ENCODE results near the gene AP1G2. TPM values are rescaled to one million over a fixed set of nuclear protein-coding genes. Genes with fewer than 3 reads are reported as not detected.

AP1G2 gene
- total RNA-seq, 1 experiment from 2014 or later = 160 TPM

- no peak for TF ChIP-seq CTCF (IDR thresholded peaks at IDR 0.05; ENCODE audit: insufficient read depth in 1 of 2, low read depth in 1 of 2, low read length in 1 of 2, severe bottlenecking in 1 of 2, unreplicated experiment in 1 of 2)
- Mint-ChIP-seq H3K27ac (ENCODE audit: unreplicated experiment) (no peak overlapping the region), H3K4me3 (ENCODE audit: unreplicated experiment) (no peak overlapping the region), H3K4me1 (ENCODE audit: low read depth, unreplicated experiment) (no peaks in the 10 kb centered on the region), H3K9me3 (ENCODE audit: unreplicated experiment) (no peaks in the 10 kb centered on the region), H3K27me3 (ENCODE audit: insufficient read depth, unreplicated experiment) (no peaks in the 10 kb centered on the region), H3K36me3 (ENCODE audit: insufficient read depth, unreplicated experiment) (no peaks in the 10 kb centered on the region)
- Histone ChIP-seq H3K36me3 (ENCODE audit: control insufficient read depth, insufficient read depth, low read length) (no peaks in the 10 kb centered on the region), H3K9me3 (no peaks in the 10 kb centered on the region), H3K4me3 (ENCODE audit: low read depth, low read length) (no peak overlapping the region), H3K4me1 (no peaks in the 10 kb centered on the region), H3K27me3 (replicated peaks; ENCODE audit: control insufficient read depth, insufficient read depth, low read length) (no peaks in the 10 kb centered on the region)
- POLR2A ChIA-PET = interaction anchor here (0.6 kb wide), 1 partner anchor 11 kb away, joined by 3 read pairs; no protein-coding TSS in a partner anchor
- no peak for DNase-seq
- CTCF ChIA-PET = interaction anchor here (0.6 to 1.1 kb wide), 2 partner anchors 11 to 292 kb away, joined by 4 to 5 read pairs; no protein-coding TSS in a partner anchor
- no TSS peak for BruUV-seq (replicated peaks)
- intact Hi-C loops (cut with micrococcal nuclease; ENCODE audit: unreplicated experiment) = no loop called here
These were observed 38.6 kb downstream of the AP1G2 start for GRCh38 chr14:23529016-23529415.

GRCh38 chr14:23528555-23528954, 39.0 kb downstream of the AP1G2 start:
- H3K4me1 ChIP-seq = no peaks in the 10 kb centered on the region
- H3K4me3 Mint-ChIP-seq (ENCODE audit: unreplicated experiment) = no peak overlapping the region
- ChIA-PET CTCF (interaction anchor here (0.6 to 1.1 kb wide), 4 partner anchors 9 to 292 kb away, joined by 3 to 7 read pairs (median 4); no protein-coding TSS in a partner anchor), POLR2A (no interaction called here)
- no peaks in the 10 kb centered on the region for H3K27me3 Mint-ChIP-seq (ENCODE audit: insufficient read depth, unreplicated experiment)
- no peaks in the 10 kb centered on the region for H3K9me3 ChIP-seq
- H3K36me3 ChIP-seq (ENCODE audit: control insufficient read depth, insufficient read depth, low read length) = no peaks in the 10 kb centered on the region
- H3K9me3 Mint-ChIP-seq (ENCODE audit: unreplicated experiment) = no peaks in the 10 kb centered on the region
- BruUV-seq (replicated peaks) = no TSS peak
- H3K27me3 ChIP-seq (replicated peaks; ENCODE audit: control insufficient read depth, insufficient read depth, low read length) = no peaks in the 10 kb centered on the region
- peak in 1 of 2 experiments; percentile 9 for DNase-seq
- H3K4me3 ChIP-seq (ENCODE audit: low read depth, low read length) = no peak overlapping the region
- TF ChIP-seq CTCF (IDR thresholded peaks at IDR 0.05; ENCODE audit: insufficient read depth in 1 of 2, low read depth in 1 of 2, low read length in 1 of 2, severe bottlenecking in 1 of 2, unreplicated experiment in 1 of 2) = no peak
- H3K27ac Mint-ChIP-seq (ENCODE audit: unreplicated experiment) = no peak overlapping the region
- H3K36me3 Mint-ChIP-seq (ENCODE audit: insufficient read depth, unreplicated experiment) = no peaks in the 10 kb centered on the region
- H3K4me1 Mint-ChIP-seq (ENCODE audit: low read depth, unreplicated experiment) = no peaks in the 10 kb centered on the region
- intact Hi-C loops (cut with micrococcal nuclease; ENCODE audit: unreplicated experiment) = no loop called here

- no peaks in the 10 kb centered on the region for H3K4me1 ChIP-seq
- no peaks in the 10 kb centered on the region for H3K27me3 ChIP-seq (replicated peaks; ENCODE audit: control insufficient read depth, insufficient read depth, low read length)
- no peak overlapping the region for H3K27ac Mint-ChIP-seq (ENCODE audit: unreplicated experiment)
- ChIA-PET POLR2A (no interaction called here), CTCF (interaction anchor here (0.6 kb wide), 1 partner anchor 1054 kb away, joined by 3 read pairs; no protein-coding TSS in a partner anchor)
- no peaks in the 10 kb centered on the region for H3K9me3 ChIP-seq
- no peaks in the 10 kb centered on the region for H3K36me3 ChIP-seq (ENCODE audit: control insufficient read depth, insufficient read depth, low read length)
- BruUV-seq (replicated peaks) = no TSS peak
- H3K27me3 Mint-ChIP-seq (ENCODE audit: insufficient read depth, unreplicated experiment) = no peaks in the 10 kb centered on the region
- no peak for DNase-seq
- no peak for TF ChIP-seq CTCF (IDR thresholded peaks at IDR 0.05; ENCODE audit: insufficient read depth in 1 of 2, low read depth in 1 of 2, low read length in 1 of 2, severe bottlenecking in 1 of 2, unreplicated experiment in 1 of 2)
- no peak overlapping the region for H3K4me3 ChIP-seq (ENCODE audit: low read depth, low read length)
- no peaks in the 10 kb centered on the region for H3K9me3 Mint-ChIP-seq (ENCODE audit: unreplicated experiment)
- intact Hi-C loops (cut with micrococcal nuclease; ENCODE audit: unreplicated experiment) = no loop called here
- no peak overlapping the region for H3K4me3 Mint-ChIP-seq (ENCODE audit: unreplicated experiment)
- H3K36me3 Mint-ChIP-seq (ENCODE audit: insufficient read depth, unreplicated experiment) = no peaks in the 10 kb centered on the region
- H3K4me1 Mint-ChIP-seq (ENCODE audit: low read depth, unreplicated experiment) = no peaks in the 10 kb centered on the region
These were observed 42.0 kb downstream of the AP1G2 start for GRCh38 chr14:23525611-23526010.

Data from Caco-2 (cell line).